BE2C (cell line): ENCODE results near the gene APBB1. TPM values are rescaled to one million over a fixed set of nuclear protein-coding genes. Genes with fewer than 3 reads are reported as not detected.

ENCODE experiments used
- DNase-seq: peaks from one replicate; pipeline ENCODE4 v3.0.0-alpha.2; 2020
- H3K27me3 ChIP-seq: fragments of 250-450 bp; sonication (Bioruptor Pico); 2 replicates; pipeline ENCODE4 v1.5.1; 2020; ENCODE audit warnings: mild to moderate bottlenecking
- H3K36me3 ChIP-seq: fragments of 250-450 bp; sonication (Bioruptor Pico); 2 replicates; pipeline ENCODE4 v1.5.1; 2020; ENCODE audit warnings: mild to moderate bottlenecking
- H3K4me1 ChIP-seq: fragments of 250-450 bp; sonication (Bioruptor Pico); 2 replicates; pipeline ENCODE4 v1.5.1; 2020
- H3K4me3 ChIP-seq: 2 replicates; pipeline ENCODE4 v1.5.1; 2011; ENCODE audit warnings: low read depth, low read length
- H3K9me3 ChIP-seq: fragments of 250-450 bp; sonication (Bioruptor Pico); 2 replicates; pipeline ENCODE4 v1.5.1; 2020
- polyA plus RNA-seq: library from polyadenylated mRNA; unstranded; fragments of >200 nt; gene quantifications from one replicate; pipeline ENCODE4 v1.2.1, GENCODE V29; 2012; ENCODE audit warnings: low read depth, missing spikeins; ENCODE audit not compliant: insufficient read length, insufficient read depth
- TF ChIP-seq, protein P1 (sequence below): IDR thresholded peaks from 2 replicates; pipeline ENCODE4 v1.5.1; 2012; ENCODE audit warnings: mild to moderate bottlenecking, low read depth, low read length

Gene APBB1
- polyA plus RNA-seq: 70.0 TPM

DNA sequence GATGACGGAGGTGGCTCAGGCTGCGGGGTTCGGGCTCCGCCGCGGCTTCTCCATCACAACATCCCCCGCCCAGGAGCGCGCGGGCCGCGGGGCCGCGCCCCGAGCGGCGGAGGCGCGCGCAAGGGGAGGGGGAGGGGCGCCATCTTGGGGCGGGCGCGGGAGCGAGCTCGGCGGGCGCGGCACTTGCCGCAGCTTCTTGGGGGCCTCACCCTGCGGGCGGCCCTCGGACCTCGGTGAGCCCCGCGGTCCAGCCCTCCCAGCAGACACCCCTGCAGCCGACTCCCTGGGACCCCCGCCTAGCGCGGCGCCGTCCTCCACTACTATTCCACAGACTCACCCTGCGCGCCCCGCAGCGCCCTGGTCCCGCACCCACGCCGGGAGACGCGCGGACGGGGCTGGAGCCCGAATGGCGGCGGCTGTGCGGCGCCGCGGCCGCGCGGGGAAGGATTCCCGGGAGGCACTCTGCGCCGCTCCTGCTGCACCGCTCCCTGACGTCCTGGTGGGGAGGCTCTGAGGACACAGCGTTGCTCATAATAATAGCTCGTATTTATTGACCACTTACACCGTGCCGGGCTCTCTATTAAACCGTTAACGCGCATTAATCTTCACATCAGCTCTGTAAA, at the start of gene APBB1:
Gene APBB1 (minus strand): TSS at position 86 of the 623 bp plus-strand sequence. CDS start 7,747 bp downstream, outside the sequence.
- Histone ChIP-seq H3K9me3 (no peaks in the 10 kb centered on the region), H3K27me3 (no peaks in the 10 kb centered on the region), H3K4me1 (no peaks in the 10 kb centered on the region), H3K36me3 (no peaks in the 10 kb centered on the region), H3K4me3 (peak within 1 kb of the TSS; percentile 65)
- DNase-seq: peak; percentile 66
- TF ChIP-seq, protein P1, sequence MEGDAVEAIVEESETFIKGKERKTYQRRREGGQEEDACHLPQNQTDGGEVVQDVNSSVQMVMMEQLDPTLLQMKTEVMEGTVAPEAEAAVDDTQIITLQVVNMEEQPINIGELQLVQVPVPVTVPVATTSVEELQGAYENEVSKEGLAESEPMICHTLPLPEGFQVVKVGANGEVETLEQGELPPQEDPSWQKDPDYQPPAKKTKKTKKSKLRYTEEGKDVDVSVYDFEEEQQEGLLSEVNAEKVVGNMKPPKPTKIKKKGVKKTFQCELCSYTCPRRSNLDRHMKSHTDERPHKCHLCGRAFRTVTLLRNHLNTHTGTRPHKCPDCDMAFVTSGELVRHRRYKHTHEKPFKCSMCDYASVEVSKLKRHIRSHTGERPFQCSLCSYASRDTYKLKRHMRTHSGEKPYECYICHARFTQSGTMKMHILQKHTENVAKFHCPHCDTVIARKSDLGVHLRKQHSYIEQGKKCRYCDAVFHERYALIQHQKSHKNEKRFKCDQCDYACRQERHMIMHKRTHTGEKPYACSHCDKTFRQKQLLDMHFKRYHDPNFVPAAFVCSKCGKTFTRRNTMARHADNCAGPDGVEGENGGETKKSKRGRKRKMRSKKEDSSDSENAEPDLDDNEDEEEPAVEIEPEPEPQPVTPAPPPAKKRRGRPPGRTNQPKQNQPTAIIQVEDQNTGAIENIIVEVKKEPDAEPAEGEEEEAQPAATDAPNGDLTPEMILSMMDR: no peak

- Histone ChIP-seq H3K27me3 (no peaks in the 10 kb centered on the region), H3K4me3 (no peak overlapping the region), H3K9me3 (no peaks in the 10 kb centered on the region), H3K4me1 (no peaks in the 10 kb centered on the region), H3K36me3 (no peaks in the 10 kb centered on the region)
- DNase-seq: no peak
- TF ChIP-seq, protein P1: no peak
Measured at GRCh38 chr11:6459099-6459450, 40.2 kb upstream of the APBB1 start.

DNA sequence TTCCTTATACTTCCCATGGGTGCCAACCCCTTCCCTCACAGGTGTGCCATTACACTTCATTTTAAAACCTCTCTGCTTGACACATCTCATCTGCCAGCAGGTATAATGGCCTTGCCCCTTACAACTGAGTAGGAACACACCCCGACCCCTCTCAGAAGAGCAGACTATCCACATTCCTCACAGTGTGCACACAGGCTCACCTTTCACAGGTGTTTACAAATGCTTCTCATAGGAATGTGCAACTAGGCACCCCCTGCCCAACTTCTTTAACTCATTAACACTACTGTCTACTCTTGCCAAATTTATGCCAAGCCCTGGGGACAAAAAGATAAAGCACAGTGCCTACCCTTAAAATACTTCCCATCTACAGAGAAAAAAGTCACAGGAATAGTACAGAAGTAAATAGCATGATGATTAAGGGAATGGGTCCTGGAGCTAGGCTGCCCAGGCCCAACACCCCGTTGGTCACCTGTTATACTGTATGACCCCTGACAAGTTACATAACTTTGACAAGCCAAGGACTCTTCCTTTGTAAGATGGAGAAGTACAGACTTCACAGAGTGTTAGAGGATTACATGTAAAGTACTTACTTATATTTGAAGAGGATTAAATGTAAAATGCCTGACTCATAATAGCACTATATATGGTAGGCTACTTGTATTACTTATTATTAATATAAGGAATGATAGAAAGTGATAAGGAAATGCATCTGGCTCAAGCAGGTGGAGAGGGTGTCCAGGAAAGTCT, 39.6 kb upstream of the APBB1 start:
- DNase-seq: no peak
- Histone ChIP-seq H3K27me3 (no peaks in the 10 kb centered on the region), H3K9me3 (no peaks in the 10 kb centered on the region), H3K4me1 (no peaks in the 10 kb centered on the region), H3K36me3 (no peaks in the 10 kb centered on the region), H3K4me3 (no peak overlapping the region)
- TF ChIP-seq, protein P1: no peak

DNA sequence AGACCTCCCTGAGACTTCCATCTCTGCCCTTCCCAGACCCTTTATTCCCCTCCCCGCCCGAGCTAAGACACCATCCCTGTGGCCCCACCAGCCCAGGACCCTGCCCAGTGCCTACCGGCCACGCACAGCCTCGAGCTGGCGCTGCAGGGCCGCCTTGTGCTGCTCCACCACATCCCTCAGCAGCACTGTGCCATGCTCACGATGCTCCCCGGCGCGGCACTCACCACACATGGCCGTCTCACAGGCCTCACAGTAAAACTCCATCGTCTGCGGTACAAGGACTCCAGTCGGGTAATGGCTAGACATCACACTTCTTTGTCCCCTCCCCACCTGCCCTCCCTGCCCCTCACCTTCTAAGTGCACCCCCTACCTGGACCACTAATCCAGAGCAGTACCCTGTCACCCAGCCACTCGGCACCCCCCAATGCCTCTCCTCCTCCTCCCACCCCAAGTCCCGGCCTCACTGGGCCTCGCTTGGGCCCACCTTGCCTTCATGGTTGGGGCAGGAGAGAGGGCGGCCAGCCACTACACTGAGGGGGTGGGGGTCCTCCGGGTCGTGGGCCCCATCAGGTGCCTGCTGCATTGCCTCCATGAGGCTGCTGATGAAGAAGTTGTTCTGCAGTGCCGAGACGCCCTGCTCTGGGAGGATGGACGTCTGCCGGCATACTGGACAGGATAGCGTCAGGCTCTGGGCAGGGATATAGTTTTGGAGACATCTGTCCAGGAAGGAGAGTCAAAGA, 38.9 kb upstream of the APBB1 start:
- no peak overlapping the region for H3K4me3 ChIP-seq
- H3K9me3 ChIP-seq: no peaks in the 10 kb centered on the region
- no peaks in the 10 kb centered on the region for H3K36me3 ChIP-seq
- TF ChIP-seq, protein P1: no peak
- DNase-seq: no peak
- no peaks in the 10 kb centered on the region for H3K27me3 ChIP-seq
- H3K4me1 ChIP-seq: no peaks in the 10 kb centered on the region

- TF ChIP-seq, protein P1: no peak
- no peak overlapping the region for H3K4me3 ChIP-seq
- H3K27me3 ChIP-seq: no peaks in the 10 kb centered on the region
- no peaks in the 10 kb centered on the region for H3K9me3 ChIP-seq
- DNase-seq: no peak
- no peaks in the 10 kb centered on the region for H3K36me3 ChIP-seq
- no peaks in the 10 kb centered on the region for H3K4me1 ChIP-seq
Measured at GRCh38 chr11:6456361-6457073, 37.6 kb upstream of the APBB1 start.
